Activated B cell treated with CpG ODN at 0.5 μM for 24 hours (primary cell): ENCODE results near the gene PNPLA2. TPM values are rescaled to one million over a fixed set of nuclear protein-coding genes. Genes with fewer than 3 reads are reported as not detected.

Experiments used
- ATAC-seq: fragments of 200-7000 bp; cut with Tn5 transposase; one replicate; pipeline ENCODE4 v1.10.0; 2021; ENCODE audit warnings: low read depth, mild to moderate bottlenecking, moderate library complexity
- CTCF ChIA-PET: fragments of 350-600 bp; sonication (Branson Sonifier 250); formaldehyde crosslinking; loops from one replicate; lab custom pipeline; 2021; ENCODE audit warnings: antibody characterized with exemption; lab: Charles Lee
- POLR2A ChIA-PET: fragments of 350-600 bp; sonication (Branson Sonifier 250); formaldehyde crosslinking; loops from one replicate; lab custom pipeline; 2021; ENCODE audit warnings: antibody characterized with exemption; lab: Charles Lee
- DNase-seq: peaks from one replicate; pipeline ENCODE4 v3.0.0; 2022
- H3K27ac Mint-ChIP-seq: one replicate; pipeline ENCODE4 v1.8.0; 2020; ENCODE audit warnings: mixed read lengths
- H3K27me3 Mint-ChIP-seq: one replicate; pipeline ENCODE4 v1.8.0; 2021; ENCODE audit warnings: mixed read lengths
- H3K36me3 Mint-ChIP-seq: one replicate; pipeline ENCODE4 v1.8.0; 2021; ENCODE audit warnings: low read depth, mixed read lengths
- H3K4me1 Mint-ChIP-seq: one replicate; pipeline ENCODE4 v1.8.0; 2021; ENCODE audit warnings: mixed read lengths
- H3K4me3 Mint-ChIP-seq: one replicate; pipeline ENCODE4 v1.8.0; 2020; ENCODE audit warnings: mild to moderate bottlenecking, mixed read lengths
- H3K9me3 Mint-ChIP-seq: one replicate; pipeline ENCODE4 v1.8.0; 2020; ENCODE audit warnings: mixed read lengths
- CTCF ChIP-seq: fragments of 200-600 bp; IDR thresholded peaks from one replicate; pipeline ENCODE4 v1.8.0; 2022; ENCODE audit warnings: antibody characterized with exemption, mild to moderate bottlenecking
- intact Hi-C: fragments of 100-400 bp; cut with micrococcal nuclease; formaldehyde crosslinking; loops from one replicate; pipeline ENCODE4 v1.15.1; 2024
- total RNA-seq: library from RNA; stranded (reverse); gene quantifications from 2 replicates; pipeline ENCODE4 v1.2.3, GENCODE V29; 2022

Gene PNPLA2
- total RNA-seq, 1 donor from 2014 or later: 53.2 TPM

- ATAC-seq (no peak), DNase-seq (no peak)
- Mint-ChIP-seq H3K36me3 (peaks cover 2% of the 10 kb centered on the region), H3K27ac (no peak overlapping the region), H3K9me3 (no peaks in the 10 kb centered on the region), H3K4me1 (peaks cover 31% of the 10 kb centered on the region), H3K27me3 (peaks cover 7% of the 10 kb centered on the region), H3K4me3 (no peak overlapping the region)
- ChIA-PET POLR2A (interaction anchor here (1.5 kb wide), 1 partner anchor 18 kb away, joined by 4 read pairs; no protein-coding TSS in a partner anchor), CTCF (no interaction called here)
- TF ChIP-seq CTCF: no peak
- intact Hi-C loops: loop anchor here (5.0 to 10.0 kb wide), 3 partner anchors 121 to 729 kb away; partner anchors contain the start of genes BRSK2 and DUSP8
These were observed 27.3 kb downstream of the PNPLA2 start for GRCh38 chr11:845872-846495.

GRCh38 chr11:846496-847098 lies 27.9 kb downstream of the PNPLA2 start:
- POLR2A ChIA-PET: interaction anchor here (1.3 to 1.5 kb wide), 2 partner anchors 18 to 27 kb away, joined by 4 to 8 read pairs; no protein-coding TSS in a partner anchor

GRCh38 chr11:847876-848275 lies 29.2 kb downstream of the PNPLA2 start:
- ChIA-PET POLR2A (interaction anchor here (0.6 to 1.4 kb wide), 4 partner anchors 9 to 742 kb away, joined by 3 to 8 read pairs (median 4); no protein-coding TSS in a partner anchor), CTCF (interaction anchor here (0.8 to 2.2 kb wide), 2 partner anchors 11 to 203 kb away, joined by 3 to 11 read pairs; no protein-coding TSS in a partner anchor)
- Mint-ChIP-seq H3K27ac (no peak overlapping the region), H3K4me3 (no peak overlapping the region), H3K36me3 (no peaks in the 10 kb centered on the region), H3K4me1 (peaks cover 25% of the 10 kb centered on the region), H3K9me3 (no peaks in the 10 kb centered on the region), H3K27me3 (peaks cover 7% of the 10 kb centered on the region)
- TF ChIP-seq CTCF: no peak
- intact Hi-C loops: loop anchor here (5.0 to 10.0 kb wide), 3 partner anchors 119 to 727 kb away; partner anchors contain the start of genes BRSK2 and DUSP8
- DNase-seq (no peak), ATAC-seq (no peak)

More at GRCh38 chr11:846496-847098, 27.9 kb downstream of the PNPLA2 start:
- CTCF ChIA-PET: interaction anchor here (2.2 kb wide), 1 partner anchor 205 kb away, joined by 11 read pairs; no protein-coding TSS in a partner anchor
- Mint-ChIP-seq H3K9me3 (no peaks in the 10 kb centered on the region), H3K27ac (no peak overlapping the region), H3K4me3 (no peak overlapping the region), H3K4me1 (peaks cover 25% of the 10 kb centered on the region), H3K36me3 (peaks cover 2% of the 10 kb centered on the region), H3K27me3 (peaks cover 7% of the 10 kb centered on the region)
- ATAC-seq (no peak), DNase-seq (no peak)
- intact Hi-C loops: loop anchor here (5.0 to 10.0 kb wide), 3 partner anchors 121 to 728 kb away; partner anchors contain the start of genes BRSK2 and DUSP8
- no peak for TF ChIP-seq CTCF

GRCh38 chr11:848380-848931 lies 29.7 kb downstream of the PNPLA2 start:
- Mint-ChIP-seq H3K27me3 (peaks cover 7% of the 10 kb centered on the region), H3K4me1 (peaks cover 23% of the 10 kb centered on the region), H3K4me3 (peak overlapping the region; percentile 35), H3K27ac (no peak overlapping the region), H3K9me3 (no peaks in the 10 kb centered on the region), H3K36me3 (no peaks in the 10 kb centered on the region)
- intact Hi-C loops: loop anchor here (5.0 to 10.0 kb wide), 3 partner anchors 119 to 726 kb away; partner anchors contain the start of genes BRSK2 and DUSP8
- peak; percentile 68 for DNase-seq
- CTCF ChIA-PET: interaction anchor here (0.8 to 2.2 kb wide), 4 partner anchors 11 to 727 kb away, joined by 3 to 11 read pairs (median 4); no protein-coding TSS in a partner anchor
- ATAC-seq: peak; percentile 80
- peak; percentile 83 for TF ChIP-seq CTCF
- POLR2A ChIA-PET: interaction anchor here (0.6 to 1.4 kb wide), 5 partner anchors 10 to 741 kb away, joined by 3 to 4 read pairs (median 3); partner anchors contain the start of gene CD151
